HuH-7.5 (cell line): ENCODE measurements around the gene WIZ.
"Not testable (repeated sequence)": the region's sequence is repeated elsewhere in the genome, so short reads cannot be mapped to it uniquely, and the experiment has no call there.

Source experiments
- DNase-seq: peaks from one replicate; pipeline ENCODE4 v3.0.0; 2011; ENCODE audit warnings: low spot score

The WIZ gene

GRCh38 chr19:15404780-15405211 is 45.0 kb downstream of the WIZ start:
- DNase-seq, result no peak

- DNase-seq, result no peak
These were observed 45.5 kb downstream of the WIZ start for GRCh38 chr19:15404097-15404779.

- DNase-seq, result no peak
These were observed 46.6 kb downstream of the WIZ start for GRCh38 chr19:15403151-15403531.

- no peak for DNase-seq
These were observed 47.2 kb downstream of the WIZ start for GRCh38 chr19:15402411-15403150.

- no peak for DNase-seq
These were observed 48.4 kb downstream of the WIZ start for GRCh38 chr19:15401397-15401710.

GRCh38 chr19:15400521-15401396 is 49.0 kb downstream of the WIZ start:
- DNase-seq, result no peak

- no peak for DNase-seq
These were observed 50.1 kb downstream of the WIZ start for GRCh38 chr19:15399635-15400034.

- DNase-seq, result no peak
These were observed 50.6 kb downstream of the WIZ start for GRCh38 chr19:15399234-15399515.

GRCh38 chr19:15398501-15399233 is 51.1 kb downstream of the WIZ start:
- DNase-seq, result no peak

GRCh38 chr19:15397782-15398181 is 52.0 kb downstream of the WIZ start:
- DNase-seq, result no peak

- no peak for DNase-seq
These were observed 52.5 kb downstream of the WIZ start for GRCh38 chr19:15397236-15397635.

- no peak for DNase-seq
These were observed 53.3 kb downstream of the WIZ start for GRCh38 chr19:15396436-15396835.

- not testable (repeated sequence) for DNase-seq
These were observed 54.5 kb downstream of the WIZ start for GRCh38 chr19:15395251-15395650.

- DNase-seq, result no peak
These were observed 55.3 kb downstream of the WIZ start for GRCh38 chr19:15394426-15394825.

- DNase-seq, result no peak
These were observed 55.8 kb downstream of the WIZ start for GRCh38 chr19:15393963-15394362.

- no peak for DNase-seq
These were observed 58.9 kb downstream of the WIZ start for GRCh38 chr19:15390814-15391213.

- DNase-seq, result no peak
These were observed 67.9 kb downstream of the WIZ start for GRCh38 chr19:15381864-15382263.

- no peak for DNase-seq
These were observed 68.3 kb downstream of the WIZ start for GRCh38 chr19:15381429-15381828.

GRCh38 chr19:15379999-15380647 is 69.6 kb downstream of the WIZ start:
- peak; percentile 56 for DNase-seq

- peak; percentile 98 for DNase-seq
These were observed 70.4 kb downstream of the WIZ start, which contains the start of gene AKAP8 for GRCh38 chr19:15379083-15379998. Gene AKAP8, minus strand, starts transcription at chr19:15379787. Its CDS starts 56 bp downstream, at chr19:15379731.
